Heart left ventricle (tissue), 16 donors: ENCODE results near the gene ELF3. TPM values are rescaled to one million over a fixed set of nuclear protein-coding genes. Genes with fewer than 3 reads are reported as not detected.
"Not testable (repeated sequence)": the region's sequence is repeated elsewhere in the genome, so short reads cannot be mapped to it uniquely, and the experiment has no call there.

Source experiments
- ATAC-seq, 4 donors: fragments of 200-7000 bp; cut with Tn5 transposase; one replicate each; pipeline ENCODE4 v1.9.1; 2020 to 2022; ENCODE audit warnings: moderate library complexity in 4 of 4, mild to moderate bottlenecking in 3 of 4, moderate number of reproducible peaks in 1 of 4
- DNase-seq, 5 donors: peaks; one replicate each; pipeline ENCODE4 v3.0.0-alpha.2; 2020
- H3K27ac ChIP-seq, 12 donors: fragments of 200-600 bp; sonication (generic) in 4 of 12; one replicate each; pipeline versions ENCODE4 v1.5.0 to v1.8.0; 2016 to 2022; ENCODE audit warnings: mild to moderate bottlenecking in 2 of 12
- H3K27me3 ChIP-seq, 9 donors: fragments of 200-600 bp; sonication (generic) in 2 of 9; one replicate each; pipeline versions ENCODE4 v1.5.1 to v1.8.0; 2016 to 2022; ENCODE audit warnings: mild to moderate bottlenecking in 3 of 9
- H3K36me3 ChIP-seq, 9 donors: fragments of 200-600 bp; sonication (generic) in 2 of 9; one replicate each; pipeline versions ENCODE4 v1.5.0 to v1.8.0; 2018 to 2022; ENCODE audit warnings: mild to moderate bottlenecking in 2 of 9
- H3K4me1 ChIP-seq, 12 donors: fragments of 200-600 bp; sonication (generic) in 4 of 12; one replicate each; pipeline versions ENCODE4 v1.5.0 to v1.8.0; 2016 to 2022; ENCODE audit warnings: mild to moderate bottlenecking in 3 of 12
- H3K4me3 ChIP-seq, 12 donors: fragments of 200-600 bp; sonication (generic) in 4 of 12; one replicate each; pipeline versions ENCODE4 v1.5.0 to v1.8.0; 2017 to 2022; ENCODE audit warnings: mild to moderate bottlenecking in 9 of 12, moderate library complexity in 4 of 12
- H3K9me3 ChIP-seq, 12 donors: fragments of 200-600 bp; sonication (generic) in 4 of 12; one replicate each; pipeline versions ENCODE4 v1.5.0 to v1.8.0; 2016 to 2022; ENCODE audit warnings: mild to moderate bottlenecking in 1 of 12
- CTCF ChIP-seq, 12 donors: fragments of 200-600 bp; sonication (generic) in 4 of 12; IDR thresholded peaks; one replicate each; pipeline versions ENCODE4 v1.5.0 to v1.8.0; 2018 to 2022; ENCODE audit warnings: antibody characterized with exemption in 12 of 12, mild to moderate bottlenecking in 5 of 12
- POLR2A ChIP-seq, 2 donors: fragments of 450-650 bp; IDR thresholded peaks; one replicate each; pipeline ENCODE4 v1.6.1; 2017; ENCODE audit warnings: antibody characterized with exemption in 2 of 2, mild to moderate bottlenecking in 2 of 2, moderate library complexity in 2 of 2
- WGBS, 4 donors: extraction: QIAGEN DNeasy Blood & Tissue Kit in 2 of 4; methylation state at CpG; one replicate each; pipeline versions ENCODE4 v1.1.5 to v1.1.7; 2013 to 2018; 5-methylcytosine and 5-hydroxymethylcytosine counted together
- intact Hi-C, 10 donors: fragments of 100-400 bp; cut with DNase I; formaldehyde crosslinking; loops; one replicate each; pipeline versions ENCODE4 v1.11.1 to v1.14.2; 2022
- long read RNA-seq, 3 donors: library from polyadenylated mRNA; unstranded; transcript quantifications; one replicate each; pipeline ENCODE4 v2.0.0, GENCODE V29; 2020 to 2021
- polyA plus RNA-seq, 2 donors: library from polyadenylated mRNA; stranded (reverse); fragments of 200-250 nt; gene quantifications; one replicate each; pipeline ENCODE4 v1.2.3, GENCODE V29; 2013
- total RNA-seq, 9 donors: library from RNA; depleted of rRNA in 2 of 9; stranded (reverse); fragments of >200 nt in 2 of 9; fragmentation: NEBNext Ultra II Directional in 3 of 9; extraction: Animal tissue kit (Norgen Biotek cat#: 25700) in 3 of 9; gene quantifications; one replicate each; pipeline versions ENCODE4 v1.1.0 to v1.2.4, GENCODE V29; 2016 to 2023
- donor health status: ischemic (EF 13 %, LVEDD 7.1; RV severe dilation, severe dysfunction).
- donor health status: healthy with polysubstance abuse.
- donor health status: DM: no; HTN: yes; CAD: no.
- donor health status: DM: no; HTN: no; CAD: no.
- donor health status: ischemic (EF 25% LVEDD 6.9; RV normal size, moderate dysfunction).
- donor health status: ischemic (EF 25% LVEDD 5.7; RV mildly dilated, moderate dysfunction).
- donor health status: healthy.
- donor health status: DM: yes; HTN: yes; CAD: no.
- donor health status: ischemic (EF 35%, LVEDD 5.7; RV mildly dilated, moderate dysfunction).
- donor health status: nonischemic (EF 11% LVEDD 7.7; RV severe dilation, severe dysfunction).
- donor health status: DM: yes; HTN: yes; CAD: no.
- donor health status: PGD.
- donor health status: ischemic (EF 29% LVEDD 5.4; RV normal size, mild dysfunction).
- donor health status: nonischemic (EF 23%, LVEDD 6.1; RV moderate dilation, normal function).

ELF3 gene
- 10 to 100 TPM in 1 of 9 donors, 1 to 10 TPM in 2, under 1 TPM in 4, not detected in 2; 0.32 to 42.5 (median 0.69) TPM for total RNA-seq
- 1 to 10 TPM in 1 of 2 donors, under 1 TPM in 1; 0.15 to 3.9 TPM for polyA plus RNA-seq
- long read RNA-seq, donor 1, partial matches to known transcripts = 0 of 1 reads
- long read RNA-seq, donor 1, other reads (novel, unspliced or antisense) = 0 of 1 reads
- long read RNA-seq, donor 2, full-length matches to known transcripts = 110 of 126 reads
- long read RNA-seq, donor 2, partial matches to known transcripts = 1 of 126 reads
- long read RNA-seq, donor 2, other reads (novel, unspliced or antisense) = 15 of 126 reads
- long read RNA-seq, donor 3 = 0 reads

- peak; percentile 12 to 75 (median 48) for ATAC-seq
- peak within 1 kb of the TSS in 1 of 12 donors; percentile 6 for H3K4me3 ChIP-seq
- no peaks in the 10 kb centered on the region for H3K9me3 ChIP-seq
- H3K27ac ChIP-seq = peak within 1 kb of the TSS in 2 of 12 donors; percentile 10 to 66
- peak in 2 of 5 donors; percentile 24 to 80 for DNase-seq
- whole genome bisulfite sequencing, 4 donors = 69 to 80% (median 71%) methylated on average over 11 to 24 of the region's 24 CpGs
- TF ChIP-seq POLR2A (IDR thresholded peaks at IDR 0.05) (no peak), CTCF (IDR thresholded peaks at IDR 0.05) (no peak)
- peaks cover 0 to 26% (median 10%) of the 10 kb centered on the region in 9 donors for H3K36me3 ChIP-seq
- intact Hi-C loops = loop anchor here in 1 of 10 donors (2.0 to 5.0 kb wide), 2 partner anchors 37 to 108 kb away; no protein-coding TSS in a partner anchor
- H3K27me3 ChIP-seq = no peaks in the 10 kb centered on the region
- H3K4me1 ChIP-seq = peaks cover 0 to 15% (median 4%) of the 10 kb centered on the region in 12 donors
Observed at GRCh38 chr1:202010180-202011015, at the start of gene ELF3. ELF3 (plus strand) TSS chr1:202010587; CDS start chr1:202011137, 550 bp downstream.

- H3K9me3 ChIP-seq, H3K4me3 ChIP-seq, DNase-seq, H3K4me1 ChIP-seq, ATAC-seq, intact Hi-C loops, H3K27ac ChIP-seq, H3K27me3 ChIP-seq: not testable (repeated sequence)
- WGBS, 4 donors = 92 to 95% (median 93%) methylated on average over 10 of the region's 10 CpGs
- peaks cover 0 to 100% (median 97%) of the 10 kb centered on the region in 9 donors for H3K36me3 ChIP-seq
Observed at GRCh38 chr1:201962382-201962781, 48.0 kb upstream of the ELF3 start.

- no peak for TF ChIP-seq POLR2A (IDR thresholded peaks at IDR 0.05)
- TF ChIP-seq CTCF (IDR thresholded peaks at IDR 0.05) = no peak
- Histone ChIP-seq H3K27ac (no peak overlapping the region), H3K4me1 (peaks cover 0 to 4% (median 0%) of the 10 kb centered on the region in 12 donors), H3K27me3 (no peaks in the 10 kb centered on the region), H3K4me3 (no peak overlapping the region), H3K9me3 (no peaks in the 10 kb centered on the region), H3K36me3 (peaks cover 0 to 100% (median 97%) of the 10 kb centered on the region in 9 donors)
- ATAC-seq (no peak), DNase-seq (no peak)
- WGBS, 4 donors = 80 to 95% (median 90%) methylated on average over 1 of the region's 1 CpG
- intact Hi-C loops = no loop called here
Observed at GRCh38 chr1:201964261-201964660, 46.1 kb upstream of the ELF3 start.

GRCh38 chr1:201966171-201966570, 44.2 kb upstream of the ELF3 start:
- intact Hi-C loops = no loop called here
- ATAC-seq = no peak
- no peak for TF ChIP-seq CTCF (IDR thresholded peaks at IDR 0.05)
- TF ChIP-seq POLR2A (IDR thresholded peaks at IDR 0.05) = no peak
- Histone ChIP-seq H3K4me1 (peaks cover 0 to 4% (median 0%) of the 10 kb centered on the region in 12 donors), H3K27me3 (no peaks in the 10 kb centered on the region), H3K27ac (no peak overlapping the region), H3K4me3 (no peak overlapping the region), H3K36me3 (peaks cover 3 to 100% (median 96%) of the 10 kb centered on the region in 9 donors), H3K9me3 (no peaks in the 10 kb centered on the region)
- 91 to 94% (median 93%) methylated on average over 5 of the region's 5 CpGs for WGBS, 4 donors
- no peak for DNase-seq
